Pancreas (tissue), 10 donors: ENCODE measurements around the gene ROBO4. TPM values are rescaled to one million over a fixed set of nuclear protein-coding genes. Genes with fewer than 3 reads are reported as not detected.

Source experiments
- ATAC-seq, 4 donors: fragments of 200-7000 bp; cut with Tn5 transposase; one replicate each; pipeline versions ENCODE4 v1.8.0 to v1.9.1; 2020; ENCODE audit warnings: mild to moderate bottlenecking in 4 of 4, moderate library complexity in 4 of 4
- DNase-seq, 6 donors: peaks; one replicate each; pipeline ENCODE4 v3.0.0-alpha.2; 2020
- FAIRE-seq: peaks from 2 replicates; lab custom pipeline; 2012; peaks lifted over from hg19 to GRCh38; lab: Jason Lieb, UNC
- H3K27ac ChIP-seq, 4 donors: fragments of 200-600 bp; sonication (generic); 1 replicate in 3 of 4; 2 replicates in 1 of 4; pipeline versions ENCODE4 v1.5.0 to v1.8.0; 2020
- H3K27me3 ChIP-seq, 4 donors: fragments of 200-600 bp; one replicate each; pipeline ENCODE4 v1.8.0; 2021
- H3K36me3 ChIP-seq, 3 donors: fragments of 200-600 bp; sonication (generic) in 1 of 3; one replicate each; pipeline versions ENCODE4 v1.5.0 to v1.8.0; 2020 to 2021
- H3K4me1 ChIP-seq, 3 donors: fragments of 200-600 bp; one replicate each; pipeline ENCODE4 v1.8.0; 2021
- H3K4me3 ChIP-seq, 4 donors: fragments of 200-600 bp; sonication (generic) in 2 of 4; one replicate each; pipeline versions ENCODE4 v1.5.0 to v1.8.0; 2020 to 2021
- H3K9me3 ChIP-seq, 4 donors: fragments of 200-600 bp; one replicate each; pipeline ENCODE4 v1.8.0; 2021
- CTCF ChIP-seq, 4 donors: fragments of 200-600 bp; sonication (generic) in 3 of 4; IDR thresholded peaks; one replicate each; pipeline versions ENCODE4 v1.5.0 to v1.8.0; 2021; ENCODE audit warnings: antibody characterized with exemption in 4 of 4
- WGBS, 2 donors: extraction: QIAGEN DNeasy Blood & Tissue Kit; methylation state at CpG; one replicate each; pipeline ENCODE4 v1.1.7; 2013; 5-methylcytosine and 5-hydroxymethylcytosine counted together
- intact Hi-C, 3 donors: fragments of 100-400 bp; cut with DNase I; formaldehyde crosslinking; loops; one replicate each; pipeline versions ENCODE4 v1.11.1 to v1.14.2; 2022
- polyA plus RNA-seq, 2 donors: library from polyadenylated mRNA; stranded (reverse); fragments of 200-250 nt; gene quantifications; one replicate each; pipeline ENCODE4 v1.2.3, GENCODE V29; 2013
- total RNA-seq, 6 donors: library from RNA; stranded (reverse); fragmentation: NEBNext Ultra II Directional in 4 of 6; extraction: Animal tissue kit (Norgen Biotek cat#: 25700) in 4 of 6; gene quantifications; one replicate each; pipeline versions ENCODE4 v1.2.1 to v1.2.4, GENCODE V29; 2021 to 2023
- donor health status: healthy with polysubstance abuse.
- donor health status: DM: no; HTN: no; CAD: no; lungs with moderate emphysema.
- donor health status: DM: no; HTN: no; CAD: no.
- donor health status: control.
- donor health status: control.
- donor health status: Bipolar disorder and iron deficiency.
- donor health status: DM: yes; HTN: yes; CAD: no.
- donor health status: DM: no; HTN: no; CAD: no.
- donor health status: DM: no; HTN: no; CAD: no.
- donor health status: DM: yes; HTN: yes; CAD: no.

The ROBO4 gene
- total and polyA plus RNA-seq, 8 donors = 2.3 to 9.8 (median 3.8) TPM

GRCh38 chr11:124892146-124892545 lies 5.5 kb downstream of the ROBO4 start:
- no peak overlapping the region for H3K27ac ChIP-seq

GRCh38 chr11:124891373-124891861 lies 6.2 kb downstream of the ROBO4 start:
- Histone ChIP-seq H3K27me3 (no peaks in the 10 kb centered on the region), H3K4me1 (no peaks in the 10 kb centered on the region), H3K27ac (no peak overlapping the region), H3K36me3 (no peaks in the 10 kb centered on the region), H3K4me3 (no peak overlapping the region), H3K9me3 (no peaks in the 10 kb centered on the region)
- no peak for TF ChIP-seq CTCF (IDR thresholded peaks at IDR 0.05)
- ATAC-seq = no peak
- WGBS, 2 donors = 47 to 55% methylated on average over 12 of the region's 12 CpGs
- no peak for FAIRE-seq
- DNase-seq = no peak
- intact Hi-C loops = no loop called here

More at GRCh38 chr11:124892146-124892545, 5.5 kb downstream of the ROBO4 start:
- H3K9me3 ChIP-seq = no peaks in the 10 kb centered on the region
- no peak for ATAC-seq
- DNase-seq = no peak
- no peak overlapping the region for H3K4me3 ChIP-seq
- H3K4me1 ChIP-seq = no peaks in the 10 kb centered on the region
- intact Hi-C loops = no loop called here
- no peak for FAIRE-seq
- no peak for TF ChIP-seq CTCF (IDR thresholded peaks at IDR 0.05)
- no peaks in the 10 kb centered on the region for H3K27me3 ChIP-seq
- WGBS, 2 donors = 69 to 75% methylated on average over 2 of the region's 2 CpGs
- no peaks in the 10 kb centered on the region for H3K36me3 ChIP-seq

- Histone ChIP-seq H3K4me3 (no peak overlapping the region), H3K36me3 (no peaks in the 10 kb centered on the region), H3K4me1 (no peaks in the 10 kb centered on the region), H3K9me3 (no peaks in the 10 kb centered on the region), H3K27me3 (no peaks in the 10 kb centered on the region), H3K27ac (no peak overlapping the region)
- 60 to 73% methylated on average over 9 of the region's 9 CpGs for WGBS, 2 donors
- intact Hi-C loops = no loop called here
- ATAC-seq (no peak), FAIRE-seq (no peak), DNase-seq (no peak)
- no peak for TF ChIP-seq CTCF (IDR thresholded peaks at IDR 0.05)
Measured at GRCh38 chr11:124890683-124891372, 6.8 kb downstream of the ROBO4 start.

GRCh38 chr11:124890151-124890550 lies 7.5 kb downstream of the ROBO4 start:
- no peaks in the 10 kb centered on the region for H3K27me3 ChIP-seq
- FAIRE-seq (no peak), ATAC-seq (no peak), DNase-seq (no peak)
- no peaks in the 10 kb centered on the region for H3K4me1 ChIP-seq
- TF ChIP-seq CTCF (IDR thresholded peaks at IDR 0.05) = no peak
- no peaks in the 10 kb centered on the region for H3K9me3 ChIP-seq
- 82 to 84% methylated on average over 2 of the region's 2 CpGs for WGBS, 2 donors
- no peaks in the 10 kb centered on the region for H3K36me3 ChIP-seq
- intact Hi-C loops = no loop called here
- no peak overlapping the region for H3K4me3 ChIP-seq
- no peak overlapping the region for H3K27ac ChIP-seq
